Effector memory CD8-positive, alpha-beta T cell (primary cell): ENCODE data around the gene RBMS2.

Experiments used
- ATAC-seq: fragments of 150-1000 bp; cut with Tn5 transposase; replicated peaks from 2 replicates; pipeline ENCODE4 v1.10.0; 2021; ENCODE audit warnings: mild to moderate bottlenecking, moderate library complexity
- DNase-seq, 3 experiments: peaks; one replicate each; pipeline ENCODE4 v3.0.0; 2021
- H3K27ac Mint-ChIP-seq, 2 donors: one replicate each; pipeline ENCODE4 v1.8.0; 2022; ENCODE audit warnings: mild to moderate bottlenecking in 2 of 2, mixed read lengths in 2 of 2, moderate library complexity in 2 of 2
- H3K27me3 Mint-ChIP-seq, 2 donors: one replicate each; pipeline ENCODE4 v1.8.0; 2022; ENCODE audit warnings: mixed read lengths in 2 of 2
- H3K36me3 Mint-ChIP-seq: one replicate; pipeline ENCODE4 v1.8.0; 2022; ENCODE audit warnings: mild to moderate bottlenecking, moderate library complexity, mixed read lengths; ENCODE audit not compliant: insufficient read depth
- H3K4me1 Mint-ChIP-seq, 2 donors: one replicate each; pipeline ENCODE4 v1.8.0; 2022; ENCODE audit warnings: low read depth in 2 of 2, mixed read lengths in 2 of 2
- H3K4me3 Mint-ChIP-seq, 2 donors: one replicate each; pipeline ENCODE4 v1.8.0; 2022; ENCODE audit warnings: mild to moderate bottlenecking in 2 of 2, mixed read lengths in 2 of 2, moderate library complexity in 2 of 2
- H3K9me3 Mint-ChIP-seq, 2 donors: one replicate each; pipeline ENCODE4 v1.8.0; 2022; ENCODE audit warnings: mixed read lengths in 2 of 2

RBMS2 gene

DNA sequence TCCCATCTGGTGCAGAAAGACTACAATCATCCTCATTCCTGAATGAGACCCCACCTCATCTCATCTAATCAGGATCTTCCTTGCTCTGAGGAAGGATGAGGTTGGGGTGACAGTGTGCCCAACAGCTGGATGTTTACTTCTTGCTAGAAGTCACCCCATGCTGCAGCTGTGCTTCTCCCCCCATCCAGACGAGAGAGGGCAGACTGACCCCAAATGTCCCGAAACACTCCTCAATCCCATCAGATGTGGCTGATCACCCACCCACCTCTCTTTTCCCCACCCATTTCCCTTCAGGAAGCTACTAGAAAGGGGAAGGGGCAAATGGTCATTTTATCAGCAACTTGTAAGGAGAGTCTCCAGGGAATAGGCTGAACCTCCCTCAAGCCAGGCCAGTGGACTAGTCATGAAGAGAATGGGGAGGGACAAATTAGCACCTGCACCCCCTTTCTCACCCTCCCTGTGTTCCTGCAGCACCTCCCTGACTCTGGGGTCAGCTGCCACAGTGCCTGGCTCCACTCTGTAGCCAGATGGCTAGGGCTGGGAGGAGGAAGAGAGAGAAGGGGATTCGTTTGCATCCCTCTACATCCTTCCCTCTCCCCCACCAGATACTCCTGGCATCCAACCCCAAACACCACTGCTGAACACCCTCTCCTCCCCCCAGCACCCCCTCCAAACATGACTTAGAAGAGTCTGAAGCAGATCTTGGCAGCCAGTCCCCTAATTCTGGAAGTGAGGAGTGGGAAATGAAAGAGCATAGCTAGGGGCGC is 111.3 kb downstream of the RBMS2 start:
- H3K36me3 Mint-ChIP-seq: peaks cover 49% of the 10 kb centered on the region
- ATAC-seq (no peak), DNase-seq (no peak)
- H3K27me3 Mint-ChIP-seq: no peaks in the 10 kb centered on the region
- H3K4me1 Mint-ChIP-seq: peaks cover 61 to 67% of the 10 kb centered on the region in 2 donors
- H3K27ac Mint-ChIP-seq: peak overlapping the region; percentile 84 to 98
- peak overlapping the region; percentile 95 to 100 for H3K4me3 Mint-ChIP-seq
- H3K9me3 Mint-ChIP-seq: no peaks in the 10 kb centered on the region

DNA sequence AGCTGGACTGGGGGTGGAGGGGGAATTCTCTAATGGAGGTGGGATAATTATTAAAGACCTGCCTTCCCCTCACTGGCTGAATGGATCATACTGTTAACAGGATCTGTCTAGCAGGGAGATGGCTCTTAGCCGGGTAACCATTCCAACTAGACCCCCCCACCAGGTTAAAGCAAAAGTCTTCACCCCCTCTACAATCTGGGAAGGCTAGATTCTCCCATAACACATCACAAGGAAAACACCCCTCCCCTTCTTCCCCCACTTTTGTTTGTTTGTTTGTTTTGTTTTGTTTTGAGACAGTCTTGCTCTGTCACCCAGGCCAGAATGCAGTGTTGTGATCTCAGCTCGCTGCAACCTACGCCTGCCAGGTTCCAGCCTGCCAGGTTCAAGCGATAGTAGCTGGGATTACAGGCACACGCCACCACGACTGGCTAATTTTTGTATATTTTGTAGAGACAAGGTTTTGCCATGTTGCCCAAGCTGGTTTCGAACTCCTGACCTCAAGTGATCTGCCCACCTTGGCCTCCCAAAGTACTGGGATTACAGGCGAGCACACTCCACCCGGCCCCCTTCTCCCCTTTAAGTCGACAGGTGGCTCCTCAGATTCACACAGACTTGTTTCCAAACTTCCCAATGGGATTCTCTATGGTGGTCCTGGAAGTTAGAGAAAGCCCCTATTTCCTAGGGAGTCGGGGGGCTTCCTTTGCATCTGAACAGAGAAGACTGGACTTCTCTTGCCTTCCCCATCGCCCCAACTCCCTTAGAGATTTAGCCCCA is 112.0 kb downstream of the RBMS2 start:
- Mint-ChIP-seq H3K4me3 (peak overlapping the region; percentile 95 to 100), H3K27me3 (no peaks in the 10 kb centered on the region), H3K36me3 (peaks cover 53% of the 10 kb centered on the region), H3K9me3 (no peaks in the 10 kb centered on the region), H3K4me1 (peaks cover 55 to 59% of the 10 kb centered on the region in 2 donors), H3K27ac (peak overlapping the region; percentile 92 to 98)
- DNase-seq: no peak
- ATAC-seq: no peak

GRCh38 chr12:56634242-56634836 is 112.7 kb downstream of the RBMS2 start:
- DNase-seq (peak in 2 of 3 experiments; percentile 6 to 12), ATAC-seq (no peak)
- peaks cover 54% of the 10 kb centered on the region for H3K36me3 Mint-ChIP-seq
- H3K4me3 Mint-ChIP-seq: peak overlapping the region; percentile 95 to 100
- peaks cover 55 to 57% of the 10 kb centered on the region in 2 donors for H3K4me1 Mint-ChIP-seq
- H3K9me3 Mint-ChIP-seq: no peaks in the 10 kb centered on the region
- no peaks in the 10 kb centered on the region for H3K27me3 Mint-ChIP-seq
- H3K27ac Mint-ChIP-seq: peak overlapping the region; percentile 92 to 98

- DNase-seq: peak; percentile 51 to 61 (median 59)
- Mint-ChIP-seq H3K4me3 (peak overlapping the region; percentile 95 to 100), H3K4me1 (peaks cover 57% of the 10 kb centered on the region in 2 donors), H3K36me3 (peaks cover 54% of the 10 kb centered on the region), H3K9me3 (no peaks in the 10 kb centered on the region), H3K27ac (peak overlapping the region; percentile 92 to 98), H3K27me3 (no peaks in the 10 kb centered on the region)
- peak; percentile 38 for ATAC-seq
Measured at GRCh38 chr12:56634837-56635791, 113.5 kb downstream of the RBMS2 start.

DNA sequence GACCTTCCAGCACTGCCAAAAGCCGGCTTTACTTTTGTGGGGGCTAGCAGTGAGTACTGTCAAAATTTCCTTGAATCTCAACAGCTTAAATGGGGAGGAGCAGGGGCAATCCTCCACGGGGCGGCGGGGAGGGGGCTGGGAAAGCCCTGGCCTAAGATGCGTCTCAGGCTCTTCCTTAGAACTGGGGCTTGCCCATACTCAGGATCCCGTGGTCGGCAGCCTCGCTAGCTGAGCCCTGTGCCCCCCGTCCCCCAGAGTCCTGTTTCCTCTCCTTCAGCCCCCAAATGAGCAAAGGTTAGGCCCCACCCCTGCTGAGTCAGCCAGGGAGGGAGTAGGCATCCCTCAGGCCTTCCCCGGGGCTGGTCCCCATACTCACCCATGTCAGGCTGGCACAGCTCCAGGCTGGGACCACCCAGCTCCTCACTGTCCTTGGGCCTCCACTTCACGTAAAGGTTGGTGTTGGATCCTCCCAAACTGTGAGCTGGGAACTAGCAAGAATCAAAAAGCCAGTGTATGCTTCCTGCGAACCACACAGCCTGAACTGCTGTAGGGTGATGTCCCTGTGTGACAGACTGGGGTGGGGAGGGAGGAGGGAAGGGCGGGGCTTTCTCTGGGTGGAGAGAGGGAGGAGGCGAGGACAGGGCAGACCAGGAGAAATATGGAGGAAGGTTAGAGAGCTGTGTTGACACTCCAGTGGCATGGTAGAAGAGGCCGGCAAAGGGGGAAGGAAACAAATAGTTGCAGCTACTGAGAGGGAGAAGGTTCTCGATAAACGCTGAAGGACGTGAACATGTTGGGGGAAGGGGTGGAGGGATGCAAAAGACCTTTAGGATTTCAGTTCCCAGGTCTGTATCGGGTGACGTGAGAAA is 114.4 kb downstream of the RBMS2 start:
- H3K9me3 Mint-ChIP-seq: no peaks in the 10 kb centered on the region

DNA sequence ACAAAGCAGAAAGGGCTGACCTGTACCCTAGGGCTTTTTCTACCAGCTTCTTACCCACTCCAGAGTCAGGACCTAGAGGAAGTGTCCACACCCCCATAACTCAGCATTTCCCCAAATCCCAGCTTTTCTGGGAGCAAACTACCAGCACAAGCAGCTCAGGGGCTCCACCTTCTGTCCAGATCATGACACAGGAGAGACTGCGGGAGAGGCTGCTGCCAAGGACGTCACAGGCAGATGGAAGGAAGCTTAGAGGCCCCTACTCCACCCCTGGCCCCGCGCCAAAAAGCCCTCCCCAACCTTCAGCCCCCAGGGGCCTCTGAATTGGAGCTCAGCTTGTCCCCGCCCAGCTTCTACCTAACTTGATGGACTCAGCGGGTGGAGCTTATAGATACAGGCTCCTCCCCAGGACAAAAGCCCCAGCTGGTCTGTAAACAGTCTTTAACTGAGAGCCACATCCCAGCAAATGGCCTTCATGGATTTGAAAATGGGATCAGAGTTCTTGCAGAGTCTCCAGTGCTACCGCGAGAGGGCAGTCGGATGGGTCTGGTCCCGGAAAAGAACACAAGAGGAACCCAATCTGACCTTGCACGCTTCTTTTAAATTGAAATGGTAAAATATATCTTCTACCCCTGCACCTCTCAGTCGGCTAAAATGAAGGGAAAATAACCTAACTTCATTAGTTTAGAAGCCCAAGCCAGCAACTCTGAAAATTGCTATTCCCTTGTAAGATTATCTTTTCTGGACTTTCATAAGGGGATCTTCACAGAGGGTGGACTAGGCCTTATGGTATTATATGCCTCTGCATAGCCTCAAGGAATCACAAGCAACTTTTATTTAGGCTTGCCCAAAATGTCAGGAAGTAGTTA is 115.3 kb downstream of the RBMS2 start:
- H3K9me3 Mint-ChIP-seq: no peaks in the 10 kb centered on the region
- H3K27ac Mint-ChIP-seq: peak overlapping the region; percentile 92 to 98
- peak; percentile 77 for ATAC-seq
- peaks cover 43 to 46% of the 10 kb centered on the region in 2 donors for H3K4me1 Mint-ChIP-seq
- peak overlapping the region; percentile 95 to 100 for H3K4me3 Mint-ChIP-seq
- DNase-seq: peak; percentile 94 to 98 (median 95)
- no peaks in the 10 kb centered on the region for H3K27me3 Mint-ChIP-seq
- H3K36me3 Mint-ChIP-seq: peaks cover 65% of the 10 kb centered on the region

More for the DNA sequence above, 114.4 kb downstream of the RBMS2 start:
- peak overlapping the region; percentile 95 to 100 for H3K4me3 Mint-ChIP-seq
- H3K27me3 Mint-ChIP-seq: no peaks in the 10 kb centered on the region
- H3K27ac Mint-ChIP-seq: peak overlapping the region; percentile 92 to 98
- DNase-seq (peak; percentile 56 to 66 (median 60)), ATAC-seq (peak; percentile 67)
- peaks cover 48 to 51% of the 10 kb centered on the region in 2 donors for H3K4me1 Mint-ChIP-seq
- H3K36me3 Mint-ChIP-seq: peaks cover 56% of the 10 kb centered on the region

DNA sequence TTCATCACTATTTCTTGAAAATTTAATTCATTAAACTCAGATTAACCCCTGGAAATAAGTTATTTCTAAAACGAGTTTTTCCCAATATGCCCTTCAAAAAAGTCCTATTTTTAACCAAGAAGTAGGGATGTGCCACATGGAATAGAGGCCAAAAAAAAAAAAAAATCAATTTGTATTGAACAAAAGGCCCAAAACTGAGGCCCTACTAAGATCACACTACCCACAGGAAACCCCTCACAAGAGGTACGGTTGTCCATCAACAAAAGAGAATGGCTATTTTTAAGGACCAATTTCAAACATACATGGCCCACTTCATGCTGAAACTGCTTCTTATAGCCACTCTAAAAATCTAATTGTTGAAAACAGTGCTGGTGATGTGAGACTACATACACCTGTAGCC is 116.0 kb downstream of the RBMS2 start:
- Mint-ChIP-seq H3K36me3 (peaks cover 72% of the 10 kb centered on the region), H3K27me3 (no peaks in the 10 kb centered on the region), H3K9me3 (no peaks in the 10 kb centered on the region), H3K4me1 (peaks cover 40 to 41% of the 10 kb centered on the region in 2 donors), H3K4me3 (no peak overlapping the region), H3K27ac (peak overlapping the region; percentile 92 to 98)
- DNase-seq: no peak
- no peak for ATAC-seq

DNA sequence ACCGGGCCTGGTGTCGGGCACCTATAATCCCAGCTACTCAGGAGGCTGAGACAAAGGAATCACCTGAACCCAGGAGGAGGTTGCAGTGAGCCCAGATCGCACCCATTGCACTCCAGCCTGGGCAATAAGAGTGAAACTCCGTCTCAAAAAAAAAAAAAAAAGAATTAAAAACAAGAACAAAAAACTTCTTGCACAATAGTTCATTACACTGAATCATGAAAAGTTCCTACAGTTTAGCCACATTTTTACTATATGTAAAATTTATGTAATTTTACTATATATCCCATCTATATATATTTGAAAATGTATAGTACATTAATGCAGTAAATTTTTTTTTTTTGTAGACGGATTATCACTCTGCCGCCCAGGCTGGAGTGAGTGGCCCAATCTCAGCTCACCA is 119.6 kb downstream of the RBMS2 start:
- Mint-ChIP-seq H3K4me1 (peaks cover 30 to 31% of the 10 kb centered on the region in 2 donors), H3K4me3 (no peak overlapping the region), H3K36me3 (peaks cover 96% of the 10 kb centered on the region), H3K27me3 (no peaks in the 10 kb centered on the region), H3K9me3 (no peaks in the 10 kb centered on the region), H3K27ac (peak overlapping the region in 1 of 2 donors; percentile 65)
- DNase-seq (no peak), ATAC-seq (no peak)

DNA sequence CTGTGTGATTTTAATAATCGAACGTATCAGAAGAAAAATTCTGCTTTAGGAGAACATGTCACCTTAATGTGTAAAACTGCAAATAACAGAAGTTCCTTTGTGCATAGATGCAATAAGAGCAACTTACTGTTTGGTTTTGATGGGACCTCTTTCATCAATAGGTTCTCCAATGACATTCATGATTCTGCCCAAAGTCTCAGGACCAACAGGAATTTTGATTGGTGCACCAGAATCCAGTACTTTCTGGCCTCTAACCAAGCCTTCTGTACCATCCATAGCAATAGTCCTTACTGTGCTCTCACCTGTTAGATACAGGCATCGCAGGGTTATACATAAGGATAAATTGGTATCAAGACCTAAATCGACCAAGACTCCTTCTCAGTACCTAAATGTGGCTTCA is 123.0 kb downstream of the RBMS2 start:
- DNase-seq (no peak), ATAC-seq (no peak)
- Mint-ChIP-seq H3K9me3 (no peaks in the 10 kb centered on the region), H3K36me3 (peaks cover 67% of the 10 kb centered on the region), H3K27me3 (no peaks in the 10 kb centered on the region), H3K4me1 (peaks cover 26 to 29% of the 10 kb centered on the region in 2 donors), H3K27ac (peak overlapping the region; percentile 96 to 97), H3K4me3 (peak overlapping the region; percentile 90 to 95)

DNA sequence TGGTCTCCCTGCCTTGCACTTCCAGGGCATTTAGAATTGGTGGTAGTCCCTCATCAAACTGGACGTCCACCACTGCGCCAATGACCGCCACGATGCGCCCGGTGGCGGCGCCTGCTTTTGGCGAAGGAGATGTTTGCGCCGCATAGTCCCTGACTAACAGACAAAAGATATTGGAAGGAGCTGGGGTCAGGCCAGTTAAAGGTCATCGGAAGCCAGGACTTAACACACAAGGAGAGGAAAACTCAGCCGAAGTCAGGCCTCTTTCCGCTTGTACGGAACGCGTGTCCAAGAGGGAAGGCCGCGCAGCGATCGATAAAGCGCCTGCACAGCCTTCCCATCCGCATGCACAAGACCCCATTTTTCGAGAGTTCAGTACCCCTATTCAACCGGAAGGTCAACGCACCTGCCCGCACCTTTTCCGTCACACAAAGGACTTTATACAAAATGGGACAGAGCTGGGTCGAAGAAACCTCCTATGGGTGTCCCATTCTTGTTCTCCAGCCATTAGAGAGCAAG is 123.6 kb downstream of the RBMS2 start:
- Mint-ChIP-seq H3K27me3 (no peaks in the 10 kb centered on the region), H3K9me3 (no peaks in the 10 kb centered on the region), H3K4me3 (peak overlapping the region; percentile 90 to 95), H3K36me3 (peaks cover 61% of the 10 kb centered on the region), H3K27ac (peak overlapping the region; percentile 96 to 97), H3K4me1 (peaks cover 24 to 29% of the 10 kb centered on the region in 2 donors)
- no peak for DNase-seq
- ATAC-seq: no peak
